Endothelial cell of umbilical vein (primary cell): ENCODE measurements around the gene GFOD1.

Experiments
- CTCF ChIP-seq, 2 donors: IDR thresholded peaks; 1 replicate in 1 of 2; 2 replicates in 1 of 2; pipeline ENCODE4 v1.5.1; 2011; ENCODE audit warnings: low read length in 2 of 2, mild to moderate bottlenecking in 2 of 2, moderate library complexity in 2 of 2, control low read depth in 1 of 2, inconsistent platforms in 1 of 2, low read depth in 1 of 2; ENCODE audit not compliant: insufficient read depth in 1 of 2; ENCODE audit errors: extremely low read depth in 1 of 2
- EZH2 ChIP-seq: IDR thresholded peaks from 2 replicates; pipeline ENCODE4 v1.6.1; 2012; ENCODE audit warnings: borderline replicate concordance, low read depth, mild to moderate bottlenecking, moderate library complexity, low read length, inconsistent platforms; ENCODE audit not compliant: severe bottlenecking
- TF ChIP-seq, protein P1 (sequence below): IDR thresholded peaks from 2 replicates; pipeline ENCODE4 v1.6.1; 2011; ENCODE audit not compliant: insufficient read depth, insufficient read length

DNA sequence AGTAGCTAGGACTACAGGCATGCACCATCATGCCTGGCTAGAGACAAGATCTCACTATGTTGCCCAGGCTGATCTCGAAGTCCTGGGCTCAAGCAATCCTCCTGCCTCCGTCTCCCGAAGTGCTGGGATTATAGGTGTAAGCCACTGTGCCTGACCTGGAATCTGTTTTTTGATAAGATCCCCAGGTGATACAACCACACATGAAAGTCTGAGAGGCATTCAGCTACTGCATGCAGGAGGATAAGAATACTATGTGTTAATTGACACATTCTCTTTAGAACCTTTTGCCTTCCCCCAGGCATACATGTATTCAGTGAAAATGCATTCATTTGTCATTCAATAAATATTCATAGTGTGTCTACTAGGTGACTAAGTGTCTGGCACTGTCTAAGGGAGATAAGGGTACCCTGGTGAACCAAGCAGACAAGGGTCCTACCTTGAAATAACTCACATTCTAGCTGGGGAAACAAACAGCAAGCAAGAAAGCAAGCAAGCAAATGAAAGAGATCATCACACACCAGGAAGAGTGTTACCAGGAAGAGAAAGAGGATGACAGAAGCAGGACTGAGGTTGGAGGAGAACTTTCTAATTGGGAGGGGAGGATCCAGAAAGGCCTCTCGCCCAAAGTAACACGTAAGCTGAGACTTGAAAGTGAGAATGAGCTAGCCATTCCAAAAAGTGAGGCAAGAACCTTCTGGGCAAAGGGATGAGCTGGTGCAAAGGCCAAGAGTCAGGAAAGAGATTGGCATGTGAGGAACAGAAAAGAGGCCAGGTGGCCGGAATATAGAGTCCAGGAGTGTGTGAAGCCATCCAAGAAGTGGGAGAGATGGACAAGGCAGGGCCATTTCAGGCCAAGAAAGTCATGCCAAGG, 6.5 kb downstream of the GFOD1 start:
- TF ChIP-seq EZH2 (no peak), CTCF (IDR thresholded peaks at IDR 0.05; ENCODE audit: extremely low read depth in 1 of 2, insufficient read depth in 1 of 2, low read depth in 1 of 2, low read length in 2 of 2) (no peak)
- TF ChIP-seq, protein P1, sequence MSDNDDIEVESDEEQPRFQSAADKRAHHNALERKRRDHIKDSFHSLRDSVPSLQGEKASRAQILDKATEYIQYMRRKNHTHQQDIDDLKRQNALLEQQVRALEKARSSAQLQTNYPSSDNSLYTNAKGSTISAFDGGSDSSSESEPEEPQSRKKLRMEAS = no peak
